H1 (cell line): ENCODE measurements around the gene VARS2. TPM values are rescaled to one million over a fixed set of nuclear protein-coding genes. Genes with fewer than 3 reads are reported as not detected.

Experiments used
- ATF2 ChIP-seq: IDR thresholded peaks from 2 replicates; pipeline ENCODE4 v1.6.1; 2012; ENCODE audit warnings: low read length, inconsistent platforms
- ATF3 ChIP-seq: IDR thresholded peaks from 2 replicates; pipeline ENCODE4 v1.6.1; 2011; ENCODE audit warnings: low read depth, mild to moderate bottlenecking, low read length; ENCODE audit not compliant: insufficient read depth
- EP300 ChIP-seq, 2 experiments: IDR thresholded peaks; 1 replicate in 1 of 2; 2 replicates in 1 of 2; pipeline ENCODE4 v1.6.1; 2011 to 2012; ENCODE audit warnings: low read depth in 2 of 2, low read length in 2 of 2, mild to moderate bottlenecking in 2 of 2, borderline replicate concordance in 1 of 2, inconsistent platforms in 1 of 2, moderate library complexity in 1 of 2
- GABPA ChIP-seq: IDR thresholded peaks from 2 replicates; pipeline ENCODE4 v1.6.1; 2011; ENCODE audit warnings: mild to moderate bottlenecking, low read length, moderate library complexity, borderline replicate concordance; ENCODE audit not compliant: insufficient read depth
- HDAC2 ChIP-seq, 2 experiments: fragments of 300-600 bp in 1 of 2; sonication (generic) in 1 of 2; IDR thresholded peaks; 2 replicates each; pipeline ENCODE4 v1.6.1; 2011 to 2012; ENCODE audit warnings: low read depth in 2 of 2, low read length in 2 of 2, mild to moderate bottlenecking in 2 of 2, moderate library complexity in 2 of 2, borderline replicate concordance in 1 of 2, inconsistent platforms in 1 of 2
- MAX ChIP-seq: IDR thresholded peaks from 2 replicates; pipeline ENCODE4 v1.6.1; 2012; ENCODE audit warnings: inconsistent platforms
- PHF8 ChIP-seq: fragments of 200-600 bp; sonication (generic); conservative IDR thresholded peaks from 2 replicates; pipeline ENCODE4 v1.7.1; 2012; ENCODE audit warnings: low read depth, mild to moderate bottlenecking, inconsistent platforms, low read length, moderate library complexity
- POLR2A ChIP-seq, 2 experiments: IDR thresholded peaks; 1 replicate in 1 of 2; 2 replicates in 1 of 2; pipeline ENCODE4 v1.6.1; 2011; ENCODE audit warnings: low read depth in 2 of 2, low read length in 2 of 2, mild to moderate bottlenecking in 2 of 2; ENCODE audit errors: control extremely low read depth in 1 of 2
- POLR2AphosphoS5 ChIP-seq: IDR thresholded peaks from 2 replicates; pipeline ENCODE4 v1.6.1; 2011; ENCODE audit warnings: low read depth, low read length
- RAD21 ChIP-seq, 2 experiments: IDR thresholded peaks in 1 of 2; conservative IDR thresholded peaks in 1 of 2; 2 replicates each; pipeline ENCODE4 v1.6.1; 2011; ENCODE audit warnings: low read depth in 2 of 2, low read length in 2 of 2, improper control_type of control experiment in 1 of 2, inconsistent platforms in 1 of 2, mild to moderate bottlenecking in 1 of 2, moderate library complexity in 1 of 2
- SP2 ChIP-seq: IDR thresholded peaks from 2 replicates; pipeline ENCODE4 v1.6.1; 2012; ENCODE audit warnings: mild to moderate bottlenecking, low read length, inconsistent platforms
- TAF7 ChIP-seq: optimal IDR thresholded peaks from 2 replicates; pipeline ENCODE3; 2011; ENCODE audit warnings: low read depth, mild to moderate bottlenecking, inconsistent platforms, low read length, moderate library complexity, borderline replicate concordance
- TBP ChIP-seq: IDR thresholded peaks from 2 replicates; pipeline ENCODE4 v1.6.1; 2011; ENCODE audit warnings: low read depth, low read length, improper control_type of control experiment
- TCF12 ChIP-seq: IDR thresholded peaks from 2 replicates; pipeline ENCODE4 v1.6.1; 2011; ENCODE audit warnings: low read depth, mild to moderate bottlenecking, low read length
- YY1 ChIP-seq: IDR thresholded peaks from 2 replicates; pipeline ENCODE4 v1.6.1; 2011; ENCODE audit warnings: low read depth, mild to moderate bottlenecking, low read length
- polyA plus RNA-seq, 7 experiments: library from polyadenylated mRNA; depleted of rRNA in 3 of 7; stranded (reverse) in 5 of 7; unstranded in 2 of 7; fragments of >200 nt in 5 of 7; fragments of 200-250 nt in 2 of 7; gene quantifications; 1 replicate in 5 of 7; 2 replicates in 1 of 7; 4 replicates in 1 of 7; pipeline versions ENCODE4 v1.2.1 to v1.2.3, GENCODE V29; 2011 to 2013; ENCODE audit warnings: missing spikeins in 2 of 7, mixed read lengths in 2 of 7
- total RNA-seq: library from RNA; stranded (reverse); fragmentation: NEBNext Ultra II Directional; extraction: Animal tissue kit (Norgen Biotek cat#: 25700); gene quantifications from 2 replicates; pipeline ENCODE4 v1.2.1, GENCODE V29; 2021

VARS2 gene
- total and polyA plus RNA-seq, 2 of the 8 experiments (the other 6 are each of a cell fraction or from before 2014, with no cell fraction given): 26.8 to 47.7 TPM

- no peak for TF ChIP-seq GABPA
- no peak for TF ChIP-seq YY1
- TF ChIP-seq RAD21 (IDR thresholded peaks at IDR 0.05 in 1 of 2, conservative IDR thresholded peaks at IDR 0.05 in 1 of 2; ENCODE audit: low read depth in 2 of 2, low read length in 2 of 2): 0 out of 4 replicates have a peak, but pooled peaks of 1 of the 2 experiments have one; percentile 8
- TF ChIP-seq ATF3: peak; percentile 44; the same call in 1 of the 2 replicates
- no peak for TF ChIP-seq SP2
- TF ChIP-seq PHF8: peak; percentile 65
- peak in 1 of 2 experiments; percentile 81; a peak in 1 of 4 replicates for TF ChIP-seq HDAC2 (IDR thresholded peaks at IDR 0.05; ENCODE audit: borderline replicate concordance in 1 of 2, low read depth in 2 of 2, low read length in 2 of 2)
- peak in 1 of 2 experiments; percentile 74; a peak in 2 of 3 replicates for TF ChIP-seq POLR2A (IDR thresholded peaks at IDR 0.05; ENCODE audit: control extremely low read depth in 1 of 2, low read depth in 2 of 2, low read length in 2 of 2)
- TF ChIP-seq TCF12: no peak
- peak; percentile 45; the same call in 1 of the 2 replicates for TF ChIP-seq MAX
- TF ChIP-seq POLR2AphosphoS5: peak; percentile 55; the same call in 1 of the 2 replicates
- no peak for TF ChIP-seq TAF7
- TF ChIP-seq TBP: peak; percentile 15; the same call in 1 of the 2 replicates
- no peak for TF ChIP-seq ATF2
- TF ChIP-seq EP300 (IDR thresholded peaks at IDR 0.05; ENCODE audit: borderline replicate concordance in 1 of 2, low read depth in 2 of 2, low read length in 2 of 2): no peak
Measured at GRCh38 chr6:30914076-30914853, at the start of gene VARS2 (continued).
